HepG2 (cell line): ENCODE data around the gene PRRT1.

ENCODE experiments used
- ETV5 ChIP-seq: IDR thresholded peaks from 2 replicates; pipeline ENCODE4 v1.6.1; 2018; ENCODE audit warnings: missing biosample characterization, missing genetic modification reagents, inconsistent platforms, borderline replicate concordance
- GTF2F1 ChIP-seq: fragments of 150-350 bp; IDR thresholded peaks from 2 replicates; pipeline ENCODE4 v1.6.1; 2014; ENCODE audit warnings: low read length
- HDAC1 ChIP-seq: sonication (generic); formaldehyde crosslinking; IDR thresholded peaks from 2 replicates; pipeline ENCODE4 v1.5.1; 2020; ENCODE audit warnings: mild to moderate bottlenecking, missing genetic modification reagents
- MTF2 ChIP-seq: sonication (generic); formaldehyde crosslinking; IDR thresholded peaks from 2 replicates; pipeline ENCODE4 v1.5.0; 2020; ENCODE audit warnings: missing genetic modification reagents, borderline replicate concordance
- NFYB ChIP-seq: sonication (generic); formaldehyde crosslinking; IDR thresholded peaks from 2 replicates; pipeline ENCODE4 v1.4.0; 2020; ENCODE audit warnings: missing genetic modification reagents
- POLR2A ChIP-seq, 2 experiments: IDR thresholded peaks; 2 replicates each; pipeline ENCODE4 v1.6.1; 2011; ENCODE audit warnings: low read depth in 2 of 2, low read length in 2 of 2, mild to moderate bottlenecking in 1 of 2, moderate library complexity in 1 of 2; ENCODE audit not compliant: insufficient read depth in 1 of 2
- RAD51 ChIP-seq: fragments of 450-650 bp; IDR thresholded peaks from 2 replicates; pipeline ENCODE4 v1.6.1; 2016; ENCODE audit warnings: borderline replicate concordance
- SP1 ChIP-seq, 2 experiments: fragments of 450-650 bp in 1 of 2; sonication (generic) in 1 of 2; formaldehyde crosslinking in 1 of 2; IDR thresholded peaks; 2 replicates each; pipeline versions ENCODE4 v1.4.0 to v1.6.1; 2016 to 2020; ENCODE audit warnings: missing genetic modification reagents in 1 of 2
- SPEN ChIP-seq: sonication (generic); formaldehyde crosslinking; IDR thresholded peaks from 2 replicates; pipeline ENCODE4 v1.5.1; 2020; ENCODE audit warnings: low read depth, mild to moderate bottlenecking, missing genetic modification reagents
- TBL1XR1 ChIP-seq: fragments of 150-350 bp; IDR thresholded peaks from 2 replicates; pipeline ENCODE4 v1.6.1; 2014; ENCODE audit warnings: borderline replicate concordance, low read length; ENCODE audit not compliant: partially characterized antibody
- U2AF1 ChIP-seq: fragments of 200-400 bp; formaldehyde crosslinking; optimal IDR thresholded peaks from 2 replicates; pipeline ENCODE3; 2017; ENCODE audit warnings: mild to moderate bottlenecking, low read depth, low read length
- U2AF2 ChIP-seq: fragments of 200-400 bp; formaldehyde crosslinking; IDR thresholded peaks from 2 replicates; pipeline ENCODE4 v1.6.1; 2017; ENCODE audit warnings: low read depth, mild to moderate bottlenecking, low read length
- ZNF264 ChIP-seq: sonication (generic); formaldehyde crosslinking; IDR thresholded peaks from 2 replicates; pipeline ENCODE4 v1.4.0; 2020; ENCODE audit warnings: missing genetic modification reagents
- ZNF709 ChIP-seq: sonication (generic); formaldehyde crosslinking; IDR thresholded peaks from 2 replicates; pipeline ENCODE4 v1.5.0; 2020; ENCODE audit warnings: mild to moderate bottlenecking, missing genetic modification reagents

DNA sequence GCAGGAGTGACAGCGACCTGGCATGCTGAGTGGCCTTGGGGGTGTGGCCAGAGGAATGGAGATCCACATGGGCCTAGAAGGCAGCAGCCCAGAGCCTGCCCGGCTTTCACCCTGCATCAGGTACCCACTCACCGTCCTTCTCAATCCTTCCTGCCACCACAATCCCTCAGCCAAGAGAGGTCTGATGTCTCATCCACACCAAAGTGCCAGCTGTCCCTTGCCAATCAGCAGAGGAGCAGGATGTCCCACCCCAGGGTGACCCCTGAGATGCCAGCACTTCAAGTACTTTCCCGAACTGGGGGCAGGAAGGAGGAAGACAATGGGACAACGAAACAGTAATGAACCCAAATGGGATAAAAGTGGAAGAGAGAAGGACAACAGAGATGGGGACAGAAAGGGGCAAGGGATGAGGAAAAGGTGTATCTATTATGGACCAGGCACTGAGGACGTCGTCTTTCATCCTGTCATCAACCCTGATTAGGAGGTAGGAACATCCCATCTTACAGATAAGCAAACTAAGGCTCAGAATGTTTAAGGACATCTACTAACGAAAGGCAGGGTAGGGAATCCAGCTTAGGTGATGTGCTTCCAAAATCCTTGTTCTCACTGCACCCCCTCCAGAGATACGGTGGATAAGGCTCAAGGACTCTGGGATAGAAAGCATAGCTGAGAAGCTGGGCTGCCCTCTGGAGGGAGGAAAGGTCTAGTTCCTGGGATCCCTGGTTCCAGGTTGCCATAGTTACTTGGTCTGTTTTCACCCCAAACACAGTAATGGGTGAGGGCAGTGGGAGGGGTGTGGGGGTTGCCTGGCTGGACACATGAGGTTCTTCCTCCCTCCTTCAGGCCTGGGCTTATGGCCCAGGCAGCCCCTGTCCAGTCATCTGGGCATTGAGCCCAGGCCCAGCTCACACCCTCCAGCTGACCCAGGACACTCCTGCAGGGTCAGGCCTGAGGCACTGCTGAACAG, 38.1 kb downstream of the PRRT1 start:
- TF ChIP-seq GTF2F1, result no peak
- TF ChIP-seq POLR2A (IDR thresholded peaks at IDR 0.05; ENCODE audit: insufficient read depth in 1 of 2, low read depth in 2 of 2, low read length in 2 of 2), result peak in 1 of 2 experiments; percentile 20; a peak in 1 of 4 replicates
- TF ChIP-seq RAD51, result no peak
- TF ChIP-seq U2AF1, result no peak
- TF ChIP-seq MTF2, result no peak
- TF ChIP-seq HDAC1 (CRISPR knock-in tag), result no peak
- no peak for TF ChIP-seq NFYB
- TF ChIP-seq SPEN (CRISPR knock-in tag), result no peak
- no peak for TF ChIP-seq ZNF264
- TF ChIP-seq SP1 (IDR thresholded peaks at IDR 0.05), result no peak
- no peak for TF ChIP-seq SP1 (CRISPR knock-in tag; IDR thresholded peaks at IDR 0.05)
- no peak for TF ChIP-seq TBL1XR1
- TF ChIP-seq ETV5, result no peak
- TF ChIP-seq U2AF2, result no peak
- no peak for TF ChIP-seq ZNF709 (CRISPR knock-in tag)
